ENCODE measurements around the gene ADI1.
"Not testable (repeated sequence)": the region's sequence is repeated elsewhere in the genome, so short reads cannot be mapped to it uniquely, and the experiment has no call there.

ADI1 gene

GRCh38 chr2:3461801-3462492 is 57.4 kb downstream of the ADI1 start:
- DNase-seq, result peak; percentile 57

GRCh38 chr2:3460831-3461800 is 58.2 kb downstream of the ADI1 start:
- no peak for DNase-seq

- DNase-seq, result no peak
Measured at GRCh38 chr2:3460156-3460555, 59.2 kb downstream of the ADI1 start.

GRCh38 chr2:3459185-3460015 is 59.9 kb downstream of the ADI1 start:
- no peak for DNase-seq

GRCh38 chr2:3458396-3459184 is 60.7 kb downstream of the ADI1 start:
- DNase-seq, result no peak

- DNase-seq, result no peak
Measured at GRCh38 chr2:3457524-3458395, 61.6 kb downstream of the ADI1 start.

- no peak for DNase-seq
Measured at GRCh38 chr2:3456125-3456524, 63.2 kb downstream of the ADI1 start.

- DNase-seq, result no peak
Measured at GRCh38 chr2:3454802-3455201, 64.5 kb downstream of the ADI1 start.

GRCh38 chr2:3454005-3454404 is 65.3 kb downstream of the ADI1 start:
- not testable (repeated sequence) for DNase-seq

- no peak for DNase-seq
Measured at GRCh38 chr2:3453190-3453999, 65.9 kb downstream of the ADI1 start.

GRCh38 chr2:3451926-3452671 is 67.2 kb downstream of the ADI1 start:
- DNase-seq, result no peak

- no peak for DNase-seq
Measured at GRCh38 chr2:3451169-3451568, 68.2 kb downstream of the ADI1 start.

- DNase-seq, result no peak
Measured at GRCh38 chr2:3450385-3451010, 68.8 kb downstream of the ADI1 start.

GRCh38 chr2:3449936-3450335 is 69.4 kb downstream of the ADI1 start:
- no peak for DNase-seq

GRCh38 chr2:3449086-3449485 is 70.2 kb downstream of the ADI1 start:
- no peak for DNase-seq

GRCh38 chr2:3448441-3448911 is 70.9 kb downstream of the ADI1 start:
- DNase-seq, result not testable (repeated sequence)

- DNase-seq, result no peak
Measured at GRCh38 chr2:3447789-3448317, 71.5 kb downstream of the ADI1 start.

Measured in activated CD4-positive, alpha-beta T cell treated with anti-CD3 and anti-CD28 coated beads, Interleukin-2, amount 50 U/mL, for 16 hours (primary cell).